ENCODE measurements around the gene ZNF787. TPM values are rescaled to one million over a fixed set of nuclear protein-coding genes. Genes with fewer than 3 reads are reported as not detected.

Gene ZNF787
- total and polyA plus RNA-seq, 2 of the 13 experiments (the other 11 are each of a cell fraction or from before 2014, with no cell fraction given) = 15.1 to 42.8 TPM

GRCh38 chr19:56089344-56089743 is 31.8 kb downstream of the ZNF787 start:
- in situ Hi-C loops (cut with HindIII; ENCODE audit: extremely low pct_ligation_motif_present, low pct_unique_long_range_greater_than_20kb) = no loop called here
- ChIA-PET POLR2A (no interaction called here), CTCF (ENCODE audit: low intra/inter-chr PET ratio, low total read pairs) (no interaction called here)
- Histone ChIP-seq H3K4me3 (replicated peaks in 1 of 3; ENCODE audit: insufficient read depth in 1 of 3, low read depth in 2 of 3, low read length in 3 of 3) (no peak overlapping the region), H3K9me3 (ENCODE audit: low read length) (peaks cover 11% of the 10 kb centered on the region; the same call in 1 of the 2 replicates), H3K79me2 (ENCODE audit: insufficient read depth, low read length) (peaks cover 31% of the 10 kb centered on the region), H3K27me3 (ENCODE audit: control insufficient read depth in 1 of 2, insufficient read depth in 2 of 2, low read length in 2 of 2) (no peaks in the 10 kb centered on the region), H2AFZ (ENCODE audit: low read length) (no peak overlapping the region), H4K20me1 (ENCODE audit: insufficient read depth, low read length) (peaks cover 43% of the 10 kb centered on the region), H3K36me3 (replicated peaks in 1 of 2; ENCODE audit: control insufficient read depth in 1 of 2, insufficient read depth in 2 of 2, low read length in 2 of 2) (peaks cover 19 to 50% of the 10 kb centered on the region in 2 experiments), H3K4me2 (ENCODE audit: low read depth, low read length) (no peak overlapping the region), H3K9ac (ENCODE audit: insufficient read depth, low read depth, low read length) (no peak overlapping the region), H3K4me1 (ENCODE audit: insufficient read depth, low read length) (no peaks in the 10 kb centered on the region), H3K27ac (ENCODE audit: extremely low read length, insufficient read depth, low read length) (no peak overlapping the region)
- DNase-seq (ENCODE audit: low spot score) (no peak), ATAC-seq (no peak), FAIRE-seq (no peak)
- intact Hi-C loops (cut with micrococcal nuclease; ENCODE audit: unreplicated experiment) = no loop called here
- TF ChIP-seq FLYWCH1 (CRISPR knock-in tag; IDR thresholded peaks at IDR 0.05) (no peak), ZMAT5 (CRISPR knock-in tag; IDR thresholded peaks at IDR 0.05; ENCODE audit: borderline replicate concordance, low read depth) (no peak), SOX13 (IDR thresholded peaks at IDR 0.05) (no peak), SOX13 (CRISPR knock-in tag; conservative IDR thresholded peaks at IDR 0.05 in 1 of 2, IDR thresholded peaks at IDR 0.05 in 1 of 2) (no peak), REXO4 (CRISPR knock-in tag; IDR thresholded peaks at IDR 0.05; ENCODE audit: borderline replicate concordance) (no peak), DNMT3B (CRISPR knock-in tag; conservative IDR thresholded peaks at IDR 0.05) (no peak), ARID2 (CRISPR knock-in tag; IDR thresholded peaks at IDR 0.05; ENCODE audit: borderline replicate concordance) (no peak), SPEN (CRISPR knock-in tag; IDR thresholded peaks at IDR 0.05; ENCODE audit: low read depth) (no peak), ZBTB14 (CRISPR knock-in tag; IDR thresholded peaks at IDR 0.05) (no peak), ZNF432 (CRISPR knock-in tag; IDR thresholded peaks at IDR 0.05; ENCODE audit: borderline replicate concordance) (no peak), SOX6 (IDR thresholded peaks at IDR 0.05) (no peak), SOX6 (CRISPR knock-in tag; IDR thresholded peaks at IDR 0.05) (no peak), ZNF879 (CRISPR knock-in tag; IDR thresholded peaks at IDR 0.05) (no peak), CEBPG (CRISPR knock-in tag; IDR thresholded peaks at IDR 0.05) (no peak), ZNF777 (CRISPR knock-in tag; IDR thresholded peaks at IDR 0.05) (no peak), ZNF737 (CRISPR knock-in tag; IDR thresholded peaks at IDR 0.05; ENCODE audit: borderline replicate concordance) (no peak), ZNF614 (CRISPR knock-in tag; IDR thresholded peaks at IDR 0.05; ENCODE audit: borderline replicate concordance) (no peak)
- BruUV-seq (replicated peaks) = no TSS peak
- 100% methylated on average over 12 of the region's 14 CpGs for WGBS (ENCODE audit: low lambda C conversion rate)

Measured in HepG2 (cell line).